Measurements from ENCODE around the gene HSD17B3.

- TF ChIP-seq POLR2A (IDR thresholded peaks at IDR 0.05) (no peak), POLR2AphosphoS5 (IDR thresholded peaks at IDR 0.05) (no peak)
Measured at GRCh38 chr9:96195541-96195940, 106.4 kb downstream of the HSD17B3 start.
